ENCODE measurements around the gene PLEKHM3. TPM values are rescaled to one million over a fixed set of nuclear protein-coding genes. Genes with fewer than 3 reads are reported as not detected.

Gene PLEKHM3
- polyA plus RNA-seq, 2 of the 4 experiments (the other 2 are of a cell fraction), result 2.9 to 6.5 TPM

DNA sequence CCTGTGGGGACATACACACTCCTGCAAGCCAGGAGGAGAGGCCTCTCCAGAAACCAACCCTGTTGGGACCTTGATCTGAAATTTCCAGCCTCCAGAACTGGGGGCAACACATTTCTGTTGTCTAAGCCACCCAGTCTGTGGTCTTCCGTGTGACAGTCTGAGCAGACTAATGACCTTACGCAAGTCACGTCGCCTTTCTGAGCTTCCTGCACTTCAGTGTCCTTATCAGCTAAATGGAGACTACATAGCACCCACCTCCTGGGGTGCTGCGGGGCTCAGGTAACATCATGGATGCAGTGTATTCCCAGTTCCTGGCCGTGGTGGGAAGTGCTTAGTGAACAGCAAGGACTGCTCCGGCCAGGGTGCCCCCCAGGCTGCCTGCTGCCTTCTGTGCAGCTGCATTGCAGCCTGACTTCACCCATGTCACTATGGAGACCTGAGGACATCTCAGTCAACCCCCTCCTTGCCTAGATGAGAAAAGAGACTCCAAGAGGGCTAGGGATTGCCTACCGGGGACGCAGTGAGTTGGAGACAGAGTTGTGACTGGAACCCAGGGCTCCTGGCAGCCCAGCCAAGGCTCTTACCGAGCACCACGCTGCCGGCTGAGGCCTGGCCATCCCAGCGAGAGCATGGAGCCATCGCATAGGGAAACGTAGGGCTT lies 194.4 kb downstream of the PLEKHM3 start:
- Histone ChIP-seq H3K4me2 (no peak overlapping the region), H3K27ac (peak overlapping the region in 1 of 2 experiments; percentile 52; a peak in 2 of 6 replicates), H3K4me1 (peaks cover 46% of the 10 kb centered on the region), H3K4me3 (no peak overlapping the region), H3K9me3 (no peaks in the 10 kb centered on the region)
- FAIRE-seq (no peak), ATAC-seq (no peak), DNase-seq (ENCODE audit: low read depth in 1 of 2, low spot score in 1 of 2) (no peak)
- 90% methylated on average over 14 of the region's 15 CpGs for WGBS (ENCODE audit: missing lambda C conversion rate)
- ChIA-PET CTCF (interaction anchor here (0.9 to 1.9 kb wide), 5 partner anchors 8 to 142 kb away, joined by 3 to 4 read pairs (median 3); partner anchors contain the start of gene FZD5), POLR2A (no interaction called here)
- no peak for TF ChIP-seq NPAS2 (CRISPR knock-in tag; IDR thresholded peaks at IDR 0.05; ENCODE audit: borderline replicate concordance)

DNA sequence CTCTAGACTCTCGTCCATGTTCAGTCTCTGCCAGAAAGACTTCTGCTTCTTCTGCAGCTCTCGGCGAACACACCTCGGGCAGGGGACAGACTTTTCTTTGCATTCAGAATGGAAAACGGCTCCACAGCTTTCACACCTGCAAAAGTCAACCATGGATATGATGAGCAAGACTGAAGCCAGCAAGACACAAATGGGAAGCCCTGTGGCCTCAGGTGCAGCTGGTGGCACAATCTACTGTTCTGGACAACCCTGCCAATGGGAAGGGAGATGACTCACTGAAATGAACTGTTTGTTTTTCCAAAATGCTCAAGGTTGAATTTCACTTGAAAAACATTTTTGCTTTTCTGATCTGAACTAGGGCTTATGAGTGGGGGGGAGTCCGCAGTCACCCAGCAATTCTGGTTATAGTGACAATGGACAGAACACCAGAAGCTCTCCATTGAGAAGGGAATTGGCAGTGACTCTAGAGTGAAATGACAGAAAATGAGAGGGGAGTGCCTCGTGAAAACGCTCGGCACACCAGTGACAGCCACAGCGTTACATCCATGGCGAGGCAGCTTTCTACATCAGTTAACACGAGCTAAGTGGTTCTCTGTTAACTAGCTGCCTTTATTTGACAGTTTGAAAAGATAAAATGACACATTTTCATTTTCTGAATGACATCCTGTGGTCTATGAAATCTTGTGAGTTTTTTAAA lies 196.8 kb downstream of the PLEKHM3 start:
- peak overlapping the region; percentile 58 to 78 for H3K27ac ChIP-seq
- FAIRE-seq, result no peak
- ChIA-PET POLR2A (no interaction called here), CTCF (interaction anchor here (1.0 to 2.0 kb wide), 2 partner anchors 37 to 145 kb away, joined by 3 to 5 read pairs; no protein-coding TSS in a partner anchor)
- no peak for DNase-seq (ENCODE audit: low read depth in 1 of 2, low spot score in 1 of 2)
- WGBS (ENCODE audit: missing lambda C conversion rate), result 34% methylated on average over 12 of the region's 12 CpGs
- H3K4me1 ChIP-seq, result peaks cover 52% of the 10 kb centered on the region
- ATAC-seq, result peak in 1 of 2 experiments; percentile 49; a peak in 3 of 6 replicates
- TF ChIP-seq FOSL2 (IDR thresholded peaks at IDR 0.05) (peak; percentile 39; the same call in 1 of the 2 replicates), FOSL2 (CRISPR knock-in tag; IDR thresholded peaks at IDR 0.05) (peak; percentile 30; the same call in 1 of the 2 replicates), POLR2A (IDR thresholded peaks at IDR 0.05; ENCODE audit: low read length) (no peak)
- no peaks in the 10 kb centered on the region for H3K9me3 ChIP-seq
- peak overlapping the region; percentile 74 for H3K4me2 ChIP-seq
- peak overlapping the region; percentile 25; the same call in 2 of the 3 replicates for H3K4me3 ChIP-seq

DNA sequence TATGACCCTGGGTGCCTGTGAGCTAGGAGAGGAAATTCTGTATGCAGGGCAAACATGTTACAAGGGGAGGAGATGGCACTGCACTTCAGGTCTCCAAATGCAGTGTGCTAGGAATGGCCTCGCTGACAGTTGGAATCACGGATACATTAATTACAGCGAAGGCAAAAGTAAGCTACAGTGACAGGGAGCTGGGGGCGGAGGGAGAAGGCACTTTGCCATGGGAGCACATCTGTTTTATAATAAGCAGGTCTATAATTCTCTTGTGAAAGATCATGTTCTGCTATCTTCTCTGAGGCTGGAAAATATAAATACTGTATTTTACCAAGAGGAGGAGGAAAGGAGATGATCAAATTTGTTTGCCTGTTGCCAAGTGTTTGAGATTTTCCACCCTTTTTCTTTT lies 199.3 kb downstream of the PLEKHM3 start:
- H3K9me3 ChIP-seq, result no peaks in the 10 kb centered on the region
- DNase-seq (ENCODE audit: low read depth in 1 of 2, low spot score in 1 of 2) (no peak), ATAC-seq (no peak), FAIRE-seq (no peak)
- WGBS (ENCODE audit: missing lambda C conversion rate), result 96% methylated on average over 4 of the region's 4 CpGs
- TF ChIP-seq, protein P1, sequence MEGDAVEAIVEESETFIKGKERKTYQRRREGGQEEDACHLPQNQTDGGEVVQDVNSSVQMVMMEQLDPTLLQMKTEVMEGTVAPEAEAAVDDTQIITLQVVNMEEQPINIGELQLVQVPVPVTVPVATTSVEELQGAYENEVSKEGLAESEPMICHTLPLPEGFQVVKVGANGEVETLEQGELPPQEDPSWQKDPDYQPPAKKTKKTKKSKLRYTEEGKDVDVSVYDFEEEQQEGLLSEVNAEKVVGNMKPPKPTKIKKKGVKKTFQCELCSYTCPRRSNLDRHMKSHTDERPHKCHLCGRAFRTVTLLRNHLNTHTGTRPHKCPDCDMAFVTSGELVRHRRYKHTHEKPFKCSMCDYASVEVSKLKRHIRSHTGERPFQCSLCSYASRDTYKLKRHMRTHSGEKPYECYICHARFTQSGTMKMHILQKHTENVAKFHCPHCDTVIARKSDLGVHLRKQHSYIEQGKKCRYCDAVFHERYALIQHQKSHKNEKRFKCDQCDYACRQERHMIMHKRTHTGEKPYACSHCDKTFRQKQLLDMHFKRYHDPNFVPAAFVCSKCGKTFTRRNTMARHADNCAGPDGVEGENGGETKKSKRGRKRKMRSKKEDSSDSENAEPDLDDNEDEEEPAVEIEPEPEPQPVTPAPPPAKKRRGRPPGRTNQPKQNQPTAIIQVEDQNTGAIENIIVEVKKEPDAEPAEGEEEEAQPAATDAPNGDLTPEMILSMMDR (IDR thresholded peaks at IDR 0.05), result no peak
- TF ChIP-seq EP300 (IDR thresholded peaks at IDR 0.05) (no peak), HOXB5 (CRISPR knock-in tag; IDR thresholded peaks at IDR 0.05) (no peak), FOXS1 (CRISPR knock-in tag; IDR thresholded peaks at IDR 0.05) (no peak), RARB (CRISPR knock-in tag; IDR thresholded peaks at IDR 0.05) (no peak), MAFK (IDR thresholded peaks at IDR 0.05; ENCODE audit: partially characterized antibody) (no peak)
- TF ChIP-seq, protein P2, sequence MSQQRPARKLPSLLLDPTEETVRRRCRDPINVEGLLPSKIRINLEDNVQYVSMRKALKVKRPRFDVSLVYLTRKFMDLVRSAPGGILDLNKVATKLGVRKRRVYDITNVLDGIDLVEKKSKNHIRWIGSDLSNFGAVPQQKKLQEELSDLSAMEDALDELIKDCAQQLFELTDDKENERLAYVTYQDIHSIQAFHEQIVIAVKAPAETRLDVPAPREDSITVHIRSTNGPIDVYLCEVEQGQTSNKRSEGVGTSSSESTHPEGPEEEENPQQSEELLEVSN (IDR thresholded peaks at IDR 0.05; ENCODE audit: borderline replicate concordance, low read depth), result no peak
- CTCF ChIA-PET, result interaction anchor here (1.1 kb wide), 1 partner anchor 80 kb away, joined by 3 read pairs; no protein-coding TSS in a partner anchor
- no peak overlapping the region for H3K4me2 ChIP-seq
- peaks cover 48% of the 10 kb centered on the region for H3K4me1 ChIP-seq
- peak overlapping the region in 1 of 2 experiments; percentile 30; a peak in 2 of 6 replicates for H3K27ac ChIP-seq
- H3K4me3 ChIP-seq, result no peak overlapping the region
- POLR2A ChIA-PET, result no interaction called here

DNA sequence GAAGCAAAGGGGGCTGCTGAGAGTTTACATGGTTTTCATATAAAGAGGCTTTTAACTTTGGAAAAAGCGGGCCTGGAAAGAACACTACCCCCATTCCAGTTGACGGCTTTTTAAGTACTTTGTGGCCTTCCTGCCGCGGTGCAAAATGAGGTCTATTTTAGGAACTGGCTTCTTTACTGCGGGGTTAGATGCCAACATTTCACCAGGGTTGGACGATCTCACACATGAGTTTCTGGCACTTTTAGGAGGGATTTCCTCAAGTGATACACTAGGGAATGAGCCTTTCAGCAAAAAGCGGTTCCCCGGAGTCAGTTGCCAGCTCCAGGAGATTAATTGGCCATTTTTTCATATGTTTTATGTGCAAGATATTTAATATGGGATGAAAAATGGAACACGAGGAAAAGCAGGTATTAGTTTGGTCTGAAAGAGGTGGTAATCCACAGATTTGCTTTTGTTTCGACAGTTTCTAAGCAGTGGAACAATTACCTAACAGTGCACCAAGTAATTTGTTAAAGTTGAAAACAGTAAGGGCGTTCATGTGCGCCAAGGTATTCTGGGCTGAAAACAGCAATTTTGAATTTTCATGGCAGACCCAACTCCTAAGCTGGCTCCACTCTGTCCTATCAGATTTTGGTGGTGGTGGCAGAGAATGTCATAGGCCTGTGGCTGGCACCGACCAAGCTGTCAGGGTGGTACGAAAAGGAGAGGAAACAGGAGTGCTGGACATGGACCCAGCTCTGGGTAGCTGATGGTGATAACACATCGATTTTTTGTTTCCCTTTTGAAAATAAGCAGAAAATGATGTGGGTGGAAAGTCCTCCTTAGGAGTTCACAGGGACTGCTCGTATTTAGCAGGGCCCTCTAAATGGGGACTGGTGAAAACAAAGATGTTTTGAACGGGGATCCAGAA lies 200.0 kb downstream of the PLEKHM3 start:
- CTCF ChIA-PET, result interaction anchor here (0.6 to 1.1 kb wide), 2 partner anchors 34 to 79 kb away, joined by 3 to 4 read pairs; no protein-coding TSS in a partner anchor
- no peak for FAIRE-seq
- Histone ChIP-seq H3K27ac (peak overlapping the region in 1 of 2 experiments; percentile 71; a peak in 3 of 6 replicates), H3K9me3 (no peaks in the 10 kb centered on the region), H3K4me2 (no peak overlapping the region), H3K4me1 (peaks cover 55% of the 10 kb centered on the region), H3K4me3 (no peak overlapping the region)
- no peak for DNase-seq (ENCODE audit: low read depth in 1 of 2, low spot score in 1 of 2)
- POLR2A ChIA-PET, result no interaction called here
- ATAC-seq, result no peak
- TF ChIP-seq KDM5A (IDR thresholded peaks at IDR 0.05), result no peak
- TF ChIP-seq FOXS1 (CRISPR knock-in tag; IDR thresholded peaks at IDR 0.05), result no peak
- no peak for TF ChIP-seq ZC3H11A (IDR thresholded peaks at IDR 0.05)
- TF ChIP-seq HOXB13 (CRISPR knock-in tag; IDR thresholded peaks at IDR 0.05; ENCODE audit: low read depth), result no peak
- WGBS (ENCODE audit: missing lambda C conversion rate), result 89% methylated on average over 17 of the region's 17 CpGs

Measured in A549 (cell line).